Mesenchymal stem cell (in vitro differentiated cells and primary cell): ENCODE measurements around the gene KDM1A.

ENCODE experiments used
- DNase-seq: peaks from one replicate; pipeline ENCODE4 v3.0.0-alpha.2; 2013
- H2AFZ ChIP-seq: one replicate; pipeline ENCODE4 v1.6.1; 2013; ENCODE audit warnings: low read depth, mild to moderate bottlenecking, control low read depth, inconsistent platforms, low read length, moderate library complexity
- H2AK5ac ChIP-seq: 2 replicates; pipeline ENCODE4 v1.6.1; 2013; ENCODE audit warnings: low read length, moderate library complexity, mild to moderate bottlenecking, inconsistent platforms; ENCODE audit not compliant: severe bottlenecking
- H2BK120ac ChIP-seq: one replicate; pipeline ENCODE4 v1.6.1; 2013; ENCODE audit warnings: low read depth, mild to moderate bottlenecking, inconsistent platforms, low read length, moderate library complexity
- H2BK12ac ChIP-seq, 2 experiments: one replicate each; pipeline ENCODE4 v1.6.1; 2013; ENCODE audit warnings: inconsistent platforms in 2 of 2, low read length in 2 of 2, mild to moderate bottlenecking in 2 of 2, moderate library complexity in 2 of 2, control low read depth in 1 of 2
- H2BK15ac ChIP-seq: one replicate; pipeline ENCODE4 v1.6.1; 2013; ENCODE audit warnings: mild to moderate bottlenecking, low read depth, inconsistent platforms; ENCODE audit not compliant: poor library complexity, severe bottlenecking
- H2BK5ac ChIP-seq: 2 replicates; pipeline ENCODE4 v1.6.1; 2013; ENCODE audit warnings: low read depth, mild to moderate bottlenecking, low read length, control low read depth, inconsistent platforms; ENCODE audit not compliant: poor library complexity, severe bottlenecking
- H3K14ac ChIP-seq, 2 experiments: one replicate each; pipeline ENCODE4 v1.6.1; 2013; ENCODE audit warnings: inconsistent platforms in 2 of 2, low read length in 2 of 2, control low read depth in 1 of 2, mild to moderate bottlenecking in 1 of 2, moderate library complexity in 1 of 2
- H3K18ac ChIP-seq, 2 experiments: one replicate each; pipeline ENCODE4 v1.6.1; 2013; ENCODE audit warnings: inconsistent platforms in 2 of 2, low read length in 2 of 2, control low read depth in 1 of 2, low read depth in 1 of 2, mild to moderate bottlenecking in 1 of 2
- H3K23ac ChIP-seq, 2 experiments: one replicate each; pipeline ENCODE4 v1.6.1; 2013; ENCODE audit warnings: inconsistent platforms in 2 of 2, low read length in 2 of 2, mild to moderate bottlenecking in 2 of 2, moderate library complexity in 2 of 2, control low read depth in 1 of 2
- H3K27ac ChIP-seq: 2 replicates; pipeline ENCODE4 v1.5.1; 2013; ENCODE audit warnings: mild to moderate bottlenecking, moderate library complexity, low read length, control low read depth, inconsistent platforms; ENCODE audit not compliant: poor library complexity, severe bottlenecking
- H3K27me3 ChIP-seq, 2 experiments: 2 replicates each; pipeline versions ENCODE4 v1.6.1 to v1.7.0; 2013; ENCODE audit warnings: low read length in 2 of 2, mild to moderate bottlenecking in 2 of 2, moderate library complexity in 2 of 2, control low read depth in 1 of 2, inconsistent platforms in 1 of 2; ENCODE audit not compliant: control insufficient read depth in 1 of 2, insufficient read depth in 1 of 2
- H3K36me3 ChIP-seq, 2 experiments: 2 replicates each; pipeline versions ENCODE4 v1.6.1 to v1.7.0; 2013; ENCODE audit warnings: low read length in 2 of 2, control low read depth in 1 of 2, inconsistent platforms in 1 of 2, low read depth in 1 of 2, mild to moderate bottlenecking in 1 of 2; ENCODE audit not compliant: insufficient read depth in 2 of 2, control insufficient read depth in 1 of 2
- H3K4ac ChIP-seq, 2 experiments: one replicate each; pipeline ENCODE4 v1.6.1; 2013; ENCODE audit warnings: inconsistent platforms in 2 of 2, low read length in 2 of 2, mild to moderate bottlenecking in 2 of 2, moderate library complexity in 2 of 2, control low read depth in 1 of 2, low read depth in 1 of 2
- H3K4me1 ChIP-seq: 2 replicates; pipeline ENCODE4 v1.6.1; 2013; ENCODE audit warnings: low read depth, low read length, control low read depth; ENCODE audit not compliant: control insufficient read depth, insufficient read depth
- H3K4me2 ChIP-seq: 2 replicates; pipeline ENCODE4 v1.6.1; 2013; ENCODE audit warnings: low read length, mild to moderate bottlenecking, inconsistent platforms; ENCODE audit not compliant: poor library complexity, severe bottlenecking
- H3K4me3 ChIP-seq, 2 experiments: 2 replicates each; pipeline versions ENCODE4 v1.5.1 to v1.7.0; 2013; ENCODE audit warnings: low read length in 2 of 2, mild to moderate bottlenecking in 2 of 2, control low read depth in 1 of 2, low read depth in 1 of 2; ENCODE audit not compliant: insufficient read depth in 1 of 2
- H3K79me1 ChIP-seq: replicated peaks from 2 replicates; pipeline ENCODE4 v1.6.1; 2013; ENCODE audit warnings: mild to moderate bottlenecking, control low read depth, low read length, inconsistent platforms; ENCODE audit not compliant: poor library complexity, severe bottlenecking
- H3K9ac ChIP-seq: 2 replicates; pipeline ENCODE4 v1.7.0; 2013; ENCODE audit warnings: mild to moderate bottlenecking, low read length, moderate library complexity
- H3K9me3 ChIP-seq: 2 replicates; pipeline ENCODE4 v1.7.0; 2013; ENCODE audit warnings: mild to moderate bottlenecking, low read length; ENCODE audit not compliant: control insufficient read depth
- H4K8ac ChIP-seq: one replicate; pipeline ENCODE4 v1.6.1; 2013; ENCODE audit warnings: inconsistent platforms, mild to moderate bottlenecking, low read length, moderate library complexity
- H4K91ac ChIP-seq: one replicate; pipeline ENCODE4 v1.6.1; 2013; ENCODE audit warnings: mild to moderate bottlenecking, low read length, inconsistent platforms
- WGBS: methylation state at CpG from one replicate; pipeline ENCODE4 v1.1.7; 2013; ENCODE audit warnings: mixed read lengths; 5-methylcytosine and 5-hydroxymethylcytosine counted together

Gene KDM1A

GRCh38 chr1:23125489-23125888 is 106.2 kb downstream of the KDM1A start:
- Histone ChIP-seq H3K4me1 (peaks cover 8% of the 10 kb centered on the region), H3K79me1 (peaks cover 1% of the 10 kb centered on the region), H2AK5ac (no peak overlapping the region), H2BK120ac (no peak overlapping the region), H3K27ac (no peak overlapping the region), H2BK5ac (no peak overlapping the region), H3K9ac (no peak overlapping the region), H3K14ac (no peak overlapping the region), H4K8ac (no peak overlapping the region), H3K9me3 (no peaks in the 10 kb centered on the region), H3K18ac (no peak overlapping the region), H3K4ac (no peak overlapping the region), H3K27me3 (no peaks in the 10 kb centered on the region), H2BK12ac (no peak overlapping the region), H3K4me2 (no peak overlapping the region), H3K36me3 (no peaks in the 10 kb centered on the region), H2BK15ac (no peak overlapping the region), H4K91ac (no peak overlapping the region), H3K23ac (no peak overlapping the region), H2AFZ (no peak overlapping the region), H3K4me3 (no peak overlapping the region)
- DNase-seq = no peak
- WGBS = 98% methylated on average over 3 of the region's 4 CpGs

- 75% methylated on average over 1 of the region's 1 CpG for WGBS
- H3K27me3 ChIP-seq = no peaks in the 10 kb centered on the region
These were observed 106.9 kb downstream of the KDM1A start for GRCh38 chr1:23126200-23126599.

GRCh38 chr1:23126801-23127200 is 107.5 kb downstream of the KDM1A start:
- Histone ChIP-seq H3K14ac (no peak overlapping the region), H4K8ac (no peak overlapping the region), H3K4me3 (no peak overlapping the region), H3K4ac (no peak overlapping the region), H3K9me3 (no peaks in the 10 kb centered on the region), H2BK5ac (no peak overlapping the region), H3K9ac (no peak overlapping the region), H3K79me1 (peaks cover 3% of the 10 kb centered on the region), H2AFZ (no peak overlapping the region), H2AK5ac (no peak overlapping the region), H3K27ac (peak overlapping the region; percentile 7), H3K23ac (no peak overlapping the region), H3K27me3 (no peaks in the 10 kb centered on the region), H3K4me2 (no peak overlapping the region), H4K91ac (no peak overlapping the region), H2BK15ac (no peak overlapping the region), H3K36me3 (no peaks in the 10 kb centered on the region), H3K18ac (no peak overlapping the region), H3K4me1 (peaks cover 8% of the 10 kb centered on the region), H2BK120ac (no peak overlapping the region), H2BK12ac (no peak overlapping the region)
- peak; percentile 58 for DNase-seq
- 90% methylated on average over 2 of the region's 3 CpGs for WGBS

More at GRCh38 chr1:23126200-23126599, 106.9 kb downstream of the KDM1A start:
- H2BK15ac ChIP-seq = no peak overlapping the region
- no peaks in the 10 kb centered on the region for H3K36me3 ChIP-seq
- H3K4ac ChIP-seq = no peak overlapping the region
- H3K23ac ChIP-seq = no peak overlapping the region
- H3K4me2 ChIP-seq = no peak overlapping the region
- no peak overlapping the region for H4K91ac ChIP-seq
- no peak overlapping the region for H3K9ac ChIP-seq
- peaks cover 8% of the 10 kb centered on the region for H3K4me1 ChIP-seq
- H2BK120ac ChIP-seq = no peak overlapping the region
- peaks cover 3% of the 10 kb centered on the region for H3K79me1 ChIP-seq
- no peak overlapping the region for H3K27ac ChIP-seq
- peak overlapping the region; percentile 12 to 29 for H3K18ac ChIP-seq
- no peaks in the 10 kb centered on the region for H3K9me3 ChIP-seq
- H3K4me3 ChIP-seq = no peak overlapping the region
- H2AK5ac ChIP-seq = no peak overlapping the region
- no peak overlapping the region for H4K8ac ChIP-seq
- H2BK12ac ChIP-seq = no peak overlapping the region
- H2BK5ac ChIP-seq = no peak overlapping the region
- DNase-seq = no peak
- no peak overlapping the region for H2AFZ ChIP-seq
- no peak overlapping the region for H3K14ac ChIP-seq

GRCh38 chr1:23129846-23130245 is 110.6 kb downstream of the KDM1A start:
- H3K36me3 ChIP-seq = peaks cover 0 to 4% of the 10 kb centered on the region in 2 experiments
- H4K91ac ChIP-seq = no peak overlapping the region
- H3K4me3 ChIP-seq = no peak overlapping the region
- H3K4me2 ChIP-seq = no peak overlapping the region
- no peak overlapping the region for H3K27ac ChIP-seq
- H3K18ac ChIP-seq = no peak overlapping the region
- no peak overlapping the region for H2BK5ac ChIP-seq
- H2AK5ac ChIP-seq = no peak overlapping the region
- no peaks in the 10 kb centered on the region for H3K9me3 ChIP-seq
- no peak overlapping the region for H3K14ac ChIP-seq
- H3K27me3 ChIP-seq = no peaks in the 10 kb centered on the region
- DNase-seq = no peak
- H2BK15ac ChIP-seq = no peak overlapping the region
- peaks cover 9% of the 10 kb centered on the region for H3K79me1 ChIP-seq
- no peak overlapping the region for H4K8ac ChIP-seq
- H2BK12ac ChIP-seq = no peak overlapping the region
- H3K9ac ChIP-seq = no peak overlapping the region
- no peak overlapping the region for H2BK120ac ChIP-seq
- H3K4me1 ChIP-seq = peaks cover 2% of the 10 kb centered on the region
- H3K23ac ChIP-seq = no peak overlapping the region
- no peak overlapping the region for H2AFZ ChIP-seq
- H3K4ac ChIP-seq = no peak overlapping the region
